Effector memory CD4-positive, alpha-beta T cell (primary cell): ENCODE data around the gene EYS.

Experiments
- DNase-seq, 3 donors: peaks; one replicate each; pipeline ENCODE4 v3.0.0-alpha.2; 2020
- H3K27ac ChIP-seq: 2 replicates; pipeline ENCODE4 v1.7.0; 2013; ENCODE audit warnings: mild to moderate bottlenecking, low read length, moderate library complexity; ENCODE audit not compliant: insufficient read depth, poor library complexity, severe bottlenecking
- H3K27me3 ChIP-seq: replicated peaks from 2 replicates; pipeline ENCODE4 v1.7.0; 2013; ENCODE audit warnings: mild to moderate bottlenecking, low read length; ENCODE audit not compliant: insufficient read depth, control insufficient read depth, poor library complexity, severe bottlenecking
- H3K36me3 ChIP-seq: 2 replicates; pipeline ENCODE4 v1.7.0; 2013; ENCODE audit warnings: mild to moderate bottlenecking, low read length, moderate library complexity; ENCODE audit not compliant: control insufficient read depth, insufficient read depth
- H3K4me1 ChIP-seq: 2 replicates; pipeline ENCODE4 v1.7.0; 2013; ENCODE audit warnings: low read length, mild to moderate bottlenecking; ENCODE audit not compliant: control insufficient read depth, insufficient read depth, poor library complexity, severe bottlenecking
- H3K4me3 ChIP-seq: 2 replicates; pipeline ENCODE4 v1.7.0; 2013; ENCODE audit warnings: low read length, low read depth, mild to moderate bottlenecking; ENCODE audit not compliant: insufficient read depth, poor library complexity, severe bottlenecking
- H3K9me3 ChIP-seq: 2 replicates; pipeline ENCODE4 v1.7.0; 2013; ENCODE audit warnings: mild to moderate bottlenecking, low read length, moderate library complexity; ENCODE audit not compliant: control insufficient read depth

EYS gene

GRCh38 chr6:63872233-63872632, 1834.8 kb downstream of the EYS start:
- H3K4me1 ChIP-seq = no peaks in the 10 kb centered on the region
- no peaks in the 10 kb centered on the region for H3K9me3 ChIP-seq
- H3K36me3 ChIP-seq = no peaks in the 10 kb centered on the region
- no peak for DNase-seq
- H3K27me3 ChIP-seq = no peaks in the 10 kb centered on the region
- no peak overlapping the region for H3K4me3 ChIP-seq
- H3K27ac ChIP-seq = no peak overlapping the region

DNA sequence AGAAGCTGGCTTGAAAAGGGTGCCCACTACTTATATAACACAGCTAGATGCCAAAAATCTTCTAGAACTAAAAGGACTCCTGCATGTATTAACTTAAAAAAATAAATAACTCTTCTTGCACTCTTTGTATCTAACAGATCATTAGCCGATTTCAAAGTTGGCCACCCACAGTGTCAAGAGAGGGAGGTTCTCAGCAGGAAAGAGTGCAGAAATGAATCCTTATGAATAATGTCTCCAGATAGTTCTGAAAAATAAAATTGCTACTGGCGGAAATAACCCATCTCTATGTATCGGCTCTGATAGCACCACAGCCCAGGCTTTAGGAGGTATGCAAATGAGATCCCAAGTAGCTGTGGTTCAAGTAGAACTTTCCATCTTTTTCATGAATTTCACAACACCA, 1838.7 kb downstream of the EYS start:
- Histone ChIP-seq H3K27me3 (no peaks in the 10 kb centered on the region), H3K27ac (no peak overlapping the region), H3K9me3 (no peaks in the 10 kb centered on the region), H3K4me1 (no peaks in the 10 kb centered on the region), H3K36me3 (no peaks in the 10 kb centered on the region), H3K4me3 (no peak overlapping the region)
- no peak for DNase-seq

DNA sequence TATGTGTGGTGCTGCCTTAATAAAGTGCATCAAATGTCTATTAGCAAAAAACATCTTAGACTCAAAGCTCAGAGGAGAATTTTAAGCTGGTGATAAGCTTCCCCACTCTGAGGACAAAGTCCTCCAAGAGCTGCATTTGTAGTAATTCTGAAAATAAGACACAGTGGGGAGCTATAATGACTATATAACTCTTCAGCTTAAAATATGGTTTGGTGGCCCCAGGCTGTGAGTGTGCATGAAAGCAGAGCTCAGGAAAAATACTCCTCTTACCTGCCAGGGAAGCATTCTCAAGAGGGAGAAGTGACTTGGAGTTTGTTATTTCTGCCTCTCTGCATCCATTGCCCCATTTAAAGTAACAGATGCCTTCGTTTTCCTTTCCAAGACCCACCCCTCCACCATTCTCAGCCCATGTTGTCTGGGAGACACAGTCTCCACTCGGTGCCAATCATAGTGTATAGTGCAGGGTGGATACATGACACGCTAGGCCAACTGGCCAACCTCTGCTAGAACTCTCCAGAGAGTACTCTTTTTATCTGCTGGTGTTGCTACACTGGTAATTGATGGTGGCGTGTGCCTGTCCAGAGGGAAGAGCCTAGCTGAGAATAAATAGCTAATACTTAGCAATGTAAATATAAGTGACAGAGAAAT, 1842.2 kb downstream of the EYS start:
- Histone ChIP-seq H3K27me3 (no peaks in the 10 kb centered on the region), H3K4me3 (no peak overlapping the region), H3K9me3 (no peaks in the 10 kb centered on the region), H3K27ac (no peak overlapping the region), H3K36me3 (no peaks in the 10 kb centered on the region), H3K4me1 (no peaks in the 10 kb centered on the region)
- DNase-seq = no peak

- no peak overlapping the region for H3K4me3 ChIP-seq
- H3K27ac ChIP-seq = no peak overlapping the region
- no peaks in the 10 kb centered on the region for H3K27me3 ChIP-seq
- no peaks in the 10 kb centered on the region for H3K4me1 ChIP-seq
- no peaks in the 10 kb centered on the region for H3K36me3 ChIP-seq
- no peaks in the 10 kb centered on the region for H3K9me3 ChIP-seq
- no peak for DNase-seq
Measured at GRCh38 chr6:63864061-63864460, 1843.0 kb downstream of the EYS start.

DNA sequence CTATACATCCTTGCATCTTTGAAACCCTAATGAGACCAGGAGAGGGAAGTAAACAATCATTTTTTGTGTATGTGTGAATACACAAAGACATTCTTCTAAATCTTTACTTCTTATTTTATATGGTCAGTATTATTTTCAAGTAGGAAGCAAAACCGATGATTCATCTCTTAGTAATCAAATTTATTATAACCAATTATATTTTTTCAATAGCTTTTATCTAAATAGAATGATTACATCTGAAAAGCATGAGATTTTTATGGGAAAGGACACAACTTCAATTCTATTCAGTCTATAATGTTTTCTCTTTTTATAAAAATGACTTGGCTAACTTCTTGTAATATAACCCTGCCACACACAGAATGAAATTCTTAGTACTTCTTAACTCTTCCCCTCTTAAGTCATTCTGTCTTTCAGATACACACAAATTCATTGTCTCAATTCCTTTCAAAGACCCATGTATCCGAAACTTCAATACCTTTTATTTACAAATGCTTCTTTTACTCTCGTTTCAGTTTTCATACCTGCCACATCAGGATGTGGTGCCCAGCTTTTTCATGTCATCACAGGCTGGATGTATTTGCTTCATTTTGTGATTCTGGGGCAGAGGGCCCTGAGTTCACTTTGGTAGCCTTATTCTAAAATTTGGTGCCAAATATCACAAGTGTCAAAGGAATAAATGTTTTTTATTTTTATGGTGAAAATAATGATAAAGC, 1844.4 kb downstream of the EYS start:
- H3K36me3 ChIP-seq = no peaks in the 10 kb centered on the region
- H3K4me1 ChIP-seq = no peaks in the 10 kb centered on the region
- no peak for DNase-seq
- H3K27me3 ChIP-seq = no peaks in the 10 kb centered on the region
- no peak overlapping the region for H3K4me3 ChIP-seq
- no peak overlapping the region for H3K27ac ChIP-seq
- H3K9me3 ChIP-seq = no peaks in the 10 kb centered on the region

DNA sequence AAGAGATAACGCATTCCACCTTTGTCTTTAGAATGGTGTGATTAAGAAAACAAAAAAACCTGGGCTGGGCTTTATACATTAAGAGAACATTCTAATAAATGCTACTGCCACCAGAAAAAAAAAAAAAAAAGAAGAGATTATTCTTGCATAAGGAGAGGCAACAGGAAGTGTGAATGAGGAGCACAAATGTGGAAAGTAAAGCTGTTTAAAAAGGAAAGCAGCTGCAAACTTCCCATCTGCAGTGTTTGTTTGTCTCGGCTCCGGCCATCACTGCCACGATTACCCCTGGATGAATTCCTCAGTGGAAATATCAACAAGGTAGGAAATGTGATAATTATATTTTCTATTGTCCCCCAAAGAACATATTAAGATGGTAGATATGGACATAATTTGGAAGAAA, 1847.5 kb downstream of the EYS start:
- Histone ChIP-seq H3K4me1 (no peaks in the 10 kb centered on the region), H3K36me3 (no peaks in the 10 kb centered on the region), H3K27me3 (no peaks in the 10 kb centered on the region), H3K4me3 (no peak overlapping the region), H3K9me3 (no peaks in the 10 kb centered on the region), H3K27ac (no peak overlapping the region)
- DNase-seq = no peak

- no peaks in the 10 kb centered on the region for H3K27me3 ChIP-seq
- H3K9me3 ChIP-seq = no peaks in the 10 kb centered on the region
- no peaks in the 10 kb centered on the region for H3K4me1 ChIP-seq
- no peak overlapping the region for H3K4me3 ChIP-seq
- H3K27ac ChIP-seq = no peak overlapping the region
- no peaks in the 10 kb centered on the region for H3K36me3 ChIP-seq
- DNase-seq = no peak
Measured at GRCh38 chr6:63858691-63859090, 1848.3 kb downstream of the EYS start.

DNA sequence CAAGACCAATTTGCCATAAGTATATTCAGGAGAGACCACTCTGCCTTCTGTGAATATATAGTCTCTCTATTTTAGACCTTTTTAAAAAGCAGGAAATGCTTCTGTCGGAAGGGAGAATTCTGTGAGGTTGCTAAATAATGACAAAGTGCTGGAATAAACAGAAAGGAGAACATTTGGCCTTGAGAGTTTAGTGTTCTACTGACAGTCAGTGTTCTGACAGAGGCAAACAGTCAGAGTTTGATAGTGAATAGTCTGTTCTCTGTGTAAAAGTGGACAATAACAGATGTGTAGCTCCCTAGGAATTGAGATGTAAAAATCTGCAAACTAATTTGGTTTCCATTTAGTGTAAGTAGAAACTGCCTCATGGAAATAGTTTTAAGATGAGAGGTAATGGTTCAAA, 1850.8 kb downstream of the EYS start:
- Histone ChIP-seq H3K27ac (no peak overlapping the region), H3K27me3 (no peaks in the 10 kb centered on the region), H3K9me3 (no peaks in the 10 kb centered on the region), H3K4me1 (no peaks in the 10 kb centered on the region), H3K36me3 (no peaks in the 10 kb centered on the region), H3K4me3 (no peak overlapping the region)
- DNase-seq = no peak

GRCh38 chr6:63844287-63844686, 1862.7 kb downstream of the EYS start:
- Histone ChIP-seq H3K9me3 (no peaks in the 10 kb centered on the region), H3K4me1 (no peaks in the 10 kb centered on the region), H3K36me3 (no peaks in the 10 kb centered on the region), H3K27me3 (no peaks in the 10 kb centered on the region), H3K4me3 (no peak overlapping the region), H3K27ac (no peak overlapping the region)
- DNase-seq = no peak

- no peak overlapping the region for H3K4me3 ChIP-seq
- no peaks in the 10 kb centered on the region for H3K9me3 ChIP-seq
- no peaks in the 10 kb centered on the region for H3K27me3 ChIP-seq
- H3K27ac ChIP-seq = no peak overlapping the region
- DNase-seq = no peak
- no peaks in the 10 kb centered on the region for H3K36me3 ChIP-seq
- no peaks in the 10 kb centered on the region for H3K4me1 ChIP-seq
Measured at GRCh38 chr6:63839485-63839884, 1867.5 kb downstream of the EYS start.
